Sigmoid colon (tissue), 4 donors: ENCODE data around the gene IL31.

Experiments used
- CTCF ChIP-seq, 4 experiments: fragments of 450-650 bp in 3 of 4; fragments of 200-600 bp in 1 of 4; IDR thresholded peaks; one replicate each; pipeline ENCODE4 v1.5.1; 2016 to 2019; ENCODE audit warnings: antibody characterized with exemption in 4 of 4, mild to moderate bottlenecking in 3 of 4, moderate library complexity in 2 of 4
- POLR2A ChIP-seq, 2 donors: fragments of 450-650 bp; IDR thresholded peaks; one replicate each; pipeline ENCODE4 v1.6.1; 2016; ENCODE audit warnings: antibody characterized with exemption in 2 of 2, mild to moderate bottlenecking in 2 of 2, moderate library complexity in 2 of 2
- POLR2AphosphoS5 ChIP-seq, 4 donors: sonication (generic); formaldehyde crosslinking; IDR thresholded peaks; one replicate each; pipeline ENCODE4 v1.6.1; 2017; ENCODE audit warnings: antibody characterized with exemption in 4 of 4

- TF ChIP-seq CTCF (IDR thresholded peaks at IDR 0.05) (no peak), POLR2A (IDR thresholded peaks at IDR 0.05) (no peak), POLR2AphosphoS5 (IDR thresholded peaks at IDR 0.05) (no peak)
Observed at GRCh38 chr12:122195405-122195804, 21.4 kb upstream of the IL31 start.
